Measurements from ENCODE around the gene DAPK2. TPM values are rescaled to one million over a fixed set of nuclear protein-coding genes. Genes with fewer than 3 reads are reported as not detected.

Gene DAPK2
- total RNA-seq: 1.8 and 4.0 TPM in 2 replicates

DNA sequence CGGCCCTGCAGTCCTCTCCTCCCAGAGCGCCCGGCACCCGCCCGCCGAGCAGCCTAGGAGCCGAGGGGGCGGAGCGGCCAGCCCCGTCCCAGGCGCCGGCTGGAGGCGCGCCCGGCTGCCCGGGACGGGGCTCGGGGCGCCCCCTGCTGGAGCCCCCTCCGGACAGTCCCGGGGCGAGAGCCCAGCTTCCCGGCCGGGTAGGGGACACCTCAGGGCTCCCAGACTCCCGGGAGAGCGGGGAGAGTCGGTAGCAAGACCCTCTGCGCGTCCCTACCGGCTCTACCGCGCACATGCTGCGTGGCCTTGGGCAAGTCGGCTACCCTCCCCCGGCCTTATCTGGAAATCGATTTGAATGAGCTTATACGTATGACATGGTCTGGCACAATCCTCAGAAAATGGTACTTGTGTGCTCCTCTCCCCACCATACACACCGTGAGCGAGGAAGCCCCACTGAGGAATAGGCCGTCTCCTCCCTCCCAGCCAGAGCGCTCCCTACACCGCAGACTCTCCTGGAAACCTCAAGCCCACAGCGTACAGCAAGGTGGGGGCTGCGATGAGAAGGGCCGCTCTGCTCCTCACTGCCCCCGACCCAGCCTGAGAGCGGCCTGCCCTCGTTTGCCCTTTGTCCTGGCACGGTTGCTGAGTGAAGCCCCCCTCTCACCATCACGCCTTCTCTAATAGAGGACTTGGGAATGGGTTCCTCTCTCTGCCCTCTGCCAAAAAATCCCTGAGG is at the start of gene DAPK2:
TSS of gene DAPK2 (minus strand) at position 65 of the 733 bp plus-strand sequence. CDS start 6,224 bp downstream, outside the sequence.

DNA sequence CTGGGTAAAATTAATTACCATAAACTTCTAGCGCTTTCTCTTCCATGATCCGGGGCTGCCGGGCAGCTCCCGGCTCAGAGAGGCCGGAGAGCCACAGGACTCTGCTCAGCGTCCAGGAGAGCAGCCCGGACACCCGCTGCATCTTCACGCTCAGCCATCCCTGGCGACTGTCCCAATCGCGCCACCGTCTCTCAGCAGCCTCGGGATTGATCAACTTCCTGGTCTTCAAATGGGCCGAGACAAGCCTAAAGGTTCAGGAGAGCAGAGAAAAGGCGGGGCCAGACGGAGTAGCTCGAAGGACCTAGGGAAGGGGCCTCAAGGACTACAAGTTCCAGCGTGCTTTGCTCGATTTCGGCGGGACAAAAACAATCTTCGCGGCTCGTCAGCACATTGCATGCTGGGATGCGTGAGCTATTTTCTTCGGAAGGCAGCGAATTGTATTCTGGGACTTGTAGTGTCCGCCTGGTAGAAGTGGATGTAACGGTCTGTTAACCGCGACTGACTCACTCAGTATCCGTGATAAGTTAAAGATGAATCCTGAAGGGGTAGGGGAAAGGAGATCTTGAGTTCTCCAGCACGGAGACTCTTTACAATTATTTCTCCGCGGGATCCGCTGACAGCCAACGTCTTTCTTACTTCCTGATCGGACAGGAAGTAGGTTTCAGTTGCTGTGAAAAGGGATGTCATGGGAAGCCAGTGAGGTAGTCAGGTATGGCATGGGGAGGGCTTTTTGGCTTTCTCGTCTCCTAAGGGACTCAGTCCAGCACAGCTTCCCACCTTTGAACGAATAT is 47.5 kb upstream of the DAPK2 start, which contains the start of gene CIAO2A:
TSS of gene CIAO2A (minus strand) at position 212 of the 791 bp plus-strand sequence. CDS start at position 142, 70 bp downstream.

Small RNA genes within 50 kb of the gene (small RNA-seq; reads per million reads assigned to genes)
- gene AC015914.2: not detected
- not detected for gene MIR422A

Other genes with a start within 250 kb of the DAPK2 start
- gene HERC1, start 212.5 kb downstream of the DAPK2 start, total RNA-seq: 128 and 134 TPM in 2 replicates
- gene CIAO2A, start 47.4 kb upstream of the DAPK2 start, total RNA-seq: 83.8 and 84.0 TPM in 2 replicates
- gene SNX1, start 49.5 kb upstream of the DAPK2 start, total RNA-seq: 59.3 and 63.3 TPM in 2 replicates
- gene SNX22, start 105.2 kb upstream of the DAPK2 start, total RNA-seq: 0.65 and 1.5 TPM in 2 replicates
- 648 and 695 TPM in 2 replicates for gene PPIB, start 116.5 kb upstream of the DAPK2 start, total RNA-seq

All from thoracic aorta endothelial cell (primary cell).